CMK (cell line): ENCODE measurements around the gene RNF151.
"Not testable (repeated sequence)": the region's sequence is repeated elsewhere in the genome, so short reads cannot be mapped to it uniquely, and the experiment has no call there.

Source experiments
- DNase-seq: peaks from one replicate; pipeline ENCODE4 v3.0.0-alpha.2; 2010; ENCODE audit warnings: low read depth

RNF151 gene

DNA sequence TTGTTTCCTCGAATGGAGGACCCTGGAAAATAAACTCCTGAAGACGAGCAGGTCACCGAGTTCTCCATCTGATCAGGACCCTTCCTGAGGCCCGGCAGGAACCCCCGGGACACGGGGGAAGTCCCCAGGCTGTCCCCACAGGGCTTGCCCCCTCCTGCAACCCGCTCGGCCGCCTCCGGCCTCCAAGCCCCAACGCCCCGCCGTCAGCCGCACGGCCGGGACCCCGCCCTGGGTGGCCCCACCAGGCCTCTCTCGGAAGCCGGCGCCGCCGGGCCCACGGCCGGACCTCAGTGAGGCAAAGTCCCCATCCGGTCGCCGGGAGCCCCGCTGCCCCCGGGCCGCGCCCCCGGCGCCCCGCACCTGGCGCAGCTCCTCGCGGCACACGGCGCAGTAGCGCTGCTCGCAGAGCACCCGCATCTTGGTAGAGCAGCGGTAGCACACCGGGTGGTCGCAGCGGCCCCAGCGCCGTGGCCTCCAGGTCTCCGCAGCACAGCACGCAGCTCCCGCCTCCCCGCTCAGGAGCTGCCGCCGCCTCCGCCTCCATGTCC, 42.6 kb downstream of the RNF151 start:
- no peak for DNase-seq

DNA sequence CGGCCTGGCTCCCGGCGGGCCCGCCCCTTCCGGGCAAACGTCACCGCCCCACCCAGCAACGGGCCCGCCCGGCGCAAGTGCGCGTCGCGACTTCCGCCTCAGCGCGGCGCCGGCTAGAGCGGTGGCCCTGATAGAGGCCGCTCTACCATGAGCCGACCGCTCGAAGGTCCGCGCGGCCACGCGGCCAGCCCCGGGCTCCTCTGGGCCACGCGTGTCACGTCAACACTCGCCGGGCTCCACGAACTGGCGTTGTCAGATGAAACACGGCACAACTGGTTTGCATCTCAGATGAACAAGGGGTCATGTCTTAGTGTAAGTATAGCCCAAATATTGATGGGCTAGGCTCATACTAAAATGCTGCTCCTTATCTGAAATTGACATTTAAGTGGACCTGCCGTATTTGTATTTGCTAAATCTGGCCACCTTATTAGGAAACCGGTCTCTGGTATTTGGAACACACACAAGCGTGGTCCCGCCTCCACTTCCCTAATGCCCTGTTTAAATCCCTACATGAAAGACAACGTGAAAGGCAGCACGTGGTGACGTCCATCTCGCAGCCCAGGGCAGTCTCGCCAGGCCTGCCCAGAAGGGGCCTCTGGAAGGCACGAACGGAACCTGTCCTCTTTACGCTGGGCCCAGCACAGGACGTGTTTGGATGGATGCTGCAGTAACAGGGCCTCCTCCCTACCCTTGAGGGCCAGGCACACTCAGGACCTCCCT, 43.3 kb downstream of the RNF151 start, which contains the start of gene ZNF598:
TSS of gene ZNF598 (minus strand) at position 31 of the 720 bp plus-strand sequence.
- DNase-seq, result no peak

DNA sequence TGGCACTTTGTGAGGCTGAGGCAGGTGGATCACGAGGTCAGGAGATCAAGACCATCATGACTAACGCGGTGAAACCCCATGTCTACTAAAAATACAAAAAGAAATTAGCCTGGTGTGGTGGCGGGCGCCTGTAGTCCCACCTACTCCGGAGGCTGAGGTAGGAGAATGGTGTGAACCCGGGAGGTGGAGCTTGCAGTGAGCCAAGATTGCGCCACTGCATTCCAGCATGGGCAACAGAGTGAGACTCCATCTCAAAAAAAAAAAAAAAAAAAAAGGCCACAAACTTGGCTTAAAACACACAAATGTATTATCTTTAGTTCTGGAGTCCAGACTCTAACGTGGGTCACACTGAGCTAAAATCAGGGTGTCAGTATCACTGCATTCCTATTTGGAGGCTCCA, 45.1 kb downstream of the RNF151 start:
- not testable (repeated sequence) for DNase-seq

DNA sequence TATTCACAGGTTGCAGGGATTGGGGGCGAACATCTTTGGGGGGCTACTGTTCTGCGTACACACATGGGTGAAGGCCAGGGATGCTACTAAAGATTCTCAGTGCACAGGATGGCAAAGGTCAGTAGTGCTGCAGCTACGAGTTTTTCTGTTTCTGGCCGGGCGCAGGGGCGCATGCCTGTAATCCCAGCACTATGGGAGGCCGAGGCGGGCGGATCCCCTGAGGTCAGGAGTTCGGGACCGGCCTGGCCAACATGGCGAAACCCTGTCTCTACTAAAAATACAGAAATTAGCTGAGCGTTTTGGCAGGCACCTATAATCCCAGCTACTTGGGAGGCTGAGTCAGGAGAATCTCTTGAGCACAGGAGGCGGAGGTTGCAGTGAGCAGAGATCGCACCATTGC, 46.9 kb downstream of the RNF151 start:
- no peak for DNase-seq

DNA sequence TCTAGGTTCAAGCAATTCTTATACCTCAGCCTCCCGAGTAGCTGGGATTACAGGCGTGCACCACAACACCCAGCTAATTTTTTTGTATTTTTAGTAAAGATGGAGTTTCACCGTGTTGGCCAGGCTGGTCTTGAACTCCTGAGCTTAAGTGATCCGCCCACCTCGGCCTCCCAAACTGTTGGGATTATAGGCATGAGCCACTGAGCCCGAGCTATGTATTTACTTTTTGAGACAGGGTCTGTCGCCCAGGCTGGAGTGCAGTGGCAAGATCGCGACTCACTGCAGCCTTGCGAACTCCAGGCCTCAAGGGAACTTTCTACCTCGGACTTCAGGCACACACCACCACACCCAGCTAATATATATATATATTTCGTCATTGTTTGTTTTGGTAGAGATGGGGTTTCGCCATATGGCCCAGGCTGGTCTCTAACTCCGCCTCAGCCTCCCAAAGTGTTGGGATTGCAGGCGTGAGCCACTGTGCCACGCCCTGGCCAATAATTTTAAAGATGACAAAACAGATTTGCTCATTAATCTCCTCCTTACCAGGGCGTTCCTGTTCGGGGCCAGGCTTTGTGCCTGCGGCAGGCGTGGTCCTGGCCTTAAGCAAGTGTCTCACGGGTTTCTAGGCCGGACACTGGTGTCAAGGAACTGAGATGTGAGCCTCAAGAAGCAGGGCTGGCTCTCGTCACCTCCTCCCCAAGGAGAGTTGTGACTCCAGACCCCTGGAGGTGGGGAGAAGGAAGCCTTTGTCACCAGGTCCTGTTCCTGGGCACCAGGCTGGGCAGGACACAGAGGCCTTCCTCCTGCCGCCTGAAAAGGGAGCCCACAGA, 48.7 kb downstream of the RNF151 start:
- no peak for DNase-seq

DNA sequence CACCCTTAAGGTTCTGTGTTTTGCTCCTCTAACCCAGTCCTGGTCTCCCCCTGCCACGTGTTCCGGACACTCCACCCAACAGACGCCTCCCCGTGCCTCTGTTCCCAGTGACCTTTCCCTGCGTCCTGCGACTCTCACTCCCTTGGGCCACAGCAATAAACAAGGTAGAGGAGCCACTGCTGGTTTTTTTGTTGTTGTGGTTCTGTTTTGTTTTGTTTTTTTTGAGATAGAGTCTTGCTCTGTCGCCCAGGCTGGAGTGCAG, 49.2 kb downstream of the RNF151 start:
- DNase-seq, result no peak

DNA sequence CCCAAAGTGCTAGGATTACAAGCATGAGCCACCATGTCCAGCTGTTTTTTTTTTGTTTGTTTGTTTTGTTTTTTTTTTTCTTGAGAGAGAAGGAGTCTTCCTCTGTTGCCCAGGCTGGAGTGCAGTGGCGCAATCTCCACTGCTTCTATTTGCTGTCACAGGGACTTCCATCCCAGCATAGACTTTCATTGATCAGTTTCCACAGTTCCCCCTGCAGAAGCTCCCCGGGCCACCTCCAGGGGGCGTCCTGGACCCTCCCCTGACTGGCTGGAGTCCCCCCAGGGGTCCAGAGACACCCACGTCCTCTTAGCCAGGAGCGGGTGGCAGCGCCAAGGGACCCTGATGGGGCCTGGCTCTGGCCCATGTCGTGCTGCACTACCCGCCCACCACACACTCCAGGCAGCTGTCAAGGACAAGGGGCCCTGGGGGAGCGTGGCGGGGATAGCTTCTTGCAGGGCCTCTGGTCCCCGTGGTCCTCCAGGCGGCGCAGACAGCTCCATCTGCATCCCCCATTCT, 49.8 kb downstream of the RNF151 start:
- no peak for DNase-seq
